Nephron (organoid): Measurements from ENCODE around the gene KIF1A.

Source experiments
- H3K27ac Mint-ChIP-seq, 3 experiments: 2 replicates each; pipeline ENCODE4 v1.8.0; 2020; ENCODE audit warnings: mixed read lengths in 3 of 3, mild to moderate bottlenecking in 2 of 3, moderate library complexity in 1 of 3
- H3K27me3 Mint-ChIP-seq: 2 replicates; pipeline ENCODE4 v1.8.0; 2021; ENCODE audit warnings: low read depth, mild to moderate bottlenecking, moderate library complexity, mixed read lengths
- H3K36me3 Mint-ChIP-seq: 2 replicates; pipeline ENCODE4 v1.8.0; 2020; ENCODE audit warnings: low read depth, mixed read lengths
- H3K4me1 Mint-ChIP-seq: 2 replicates; pipeline ENCODE4 v1.8.0; 2020; ENCODE audit warnings: mixed read lengths
- H3K4me3 Mint-ChIP-seq, 3 experiments: 2 replicates each; pipeline ENCODE4 v1.8.0; 2020; ENCODE audit warnings: mild to moderate bottlenecking in 3 of 3, mixed read lengths in 3 of 3, moderate library complexity in 2 of 3
- H3K9me3 Mint-ChIP-seq: 2 replicates; pipeline ENCODE4 v1.8.0; 2020; ENCODE audit warnings: mixed read lengths
- TF ChIP-seq, protein P1 (sequence below), 3 experiments: fragments of 200-600 bp; sonication (generic); IDR thresholded peaks; one replicate each; pipeline ENCODE4 v1.5.0; 2021; ENCODE audit warnings: antibody characterized with exemption in 3 of 3; ENCODE audit not compliant: unreplicated experiment in 3 of 3

The KIF1A gene

GRCh38 chr2:240777456-240778212, 42.4 kb downstream of the KIF1A start:
- Mint-ChIP-seq H3K4me3 (no peak overlapping the region), H3K9me3 (no peaks in the 10 kb centered on the region), H3K36me3 (no peaks in the 10 kb centered on the region), H3K27ac (no peak overlapping the region), H3K27me3 (no peaks in the 10 kb centered on the region), H3K4me1 (peaks cover 7% of the 10 kb centered on the region)
- TF ChIP-seq, protein P1, sequence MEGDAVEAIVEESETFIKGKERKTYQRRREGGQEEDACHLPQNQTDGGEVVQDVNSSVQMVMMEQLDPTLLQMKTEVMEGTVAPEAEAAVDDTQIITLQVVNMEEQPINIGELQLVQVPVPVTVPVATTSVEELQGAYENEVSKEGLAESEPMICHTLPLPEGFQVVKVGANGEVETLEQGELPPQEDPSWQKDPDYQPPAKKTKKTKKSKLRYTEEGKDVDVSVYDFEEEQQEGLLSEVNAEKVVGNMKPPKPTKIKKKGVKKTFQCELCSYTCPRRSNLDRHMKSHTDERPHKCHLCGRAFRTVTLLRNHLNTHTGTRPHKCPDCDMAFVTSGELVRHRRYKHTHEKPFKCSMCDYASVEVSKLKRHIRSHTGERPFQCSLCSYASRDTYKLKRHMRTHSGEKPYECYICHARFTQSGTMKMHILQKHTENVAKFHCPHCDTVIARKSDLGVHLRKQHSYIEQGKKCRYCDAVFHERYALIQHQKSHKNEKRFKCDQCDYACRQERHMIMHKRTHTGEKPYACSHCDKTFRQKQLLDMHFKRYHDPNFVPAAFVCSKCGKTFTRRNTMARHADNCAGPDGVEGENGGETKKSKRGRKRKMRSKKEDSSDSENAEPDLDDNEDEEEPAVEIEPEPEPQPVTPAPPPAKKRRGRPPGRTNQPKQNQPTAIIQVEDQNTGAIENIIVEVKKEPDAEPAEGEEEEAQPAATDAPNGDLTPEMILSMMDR (IDR thresholded peaks at IDR 0.05; ENCODE audit: unreplicated experiment in 3 of 3), result no peak

DNA sequence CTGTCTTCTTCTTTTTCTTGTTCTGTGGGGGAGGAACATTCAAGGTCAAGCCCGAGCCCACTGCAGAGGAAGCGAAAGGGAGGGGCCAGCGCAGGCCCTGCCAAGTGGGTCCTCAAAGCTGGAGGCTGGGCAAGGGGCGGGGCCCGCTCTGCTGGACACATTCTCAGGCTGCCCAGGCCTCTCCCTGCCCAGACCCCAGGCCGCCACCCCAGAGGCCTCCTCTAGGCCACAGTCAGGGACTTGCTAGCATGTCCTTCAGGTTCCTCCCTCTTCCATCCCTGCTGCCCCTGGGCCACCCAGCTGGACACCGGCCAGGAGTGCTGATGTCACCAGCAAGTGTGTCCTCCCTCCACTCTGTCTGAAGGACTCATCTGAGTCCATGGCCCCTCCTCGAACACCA, 44.1 kb downstream of the KIF1A start:
- no peaks in the 10 kb centered on the region for H3K36me3 Mint-ChIP-seq
- peak overlapping the region; percentile 8 to 68 (median 56) for H3K27ac Mint-ChIP-seq
- H3K27me3 Mint-ChIP-seq, result no peaks in the 10 kb centered on the region
- peaks cover 7% of the 10 kb centered on the region for H3K4me1 Mint-ChIP-seq
- no peaks in the 10 kb centered on the region for H3K9me3 Mint-ChIP-seq
- H3K4me3 Mint-ChIP-seq, result no peak overlapping the region
- TF ChIP-seq, protein P1 (IDR thresholded peaks at IDR 0.05; ENCODE audit: unreplicated experiment in 3 of 3), result no peak

DNA sequence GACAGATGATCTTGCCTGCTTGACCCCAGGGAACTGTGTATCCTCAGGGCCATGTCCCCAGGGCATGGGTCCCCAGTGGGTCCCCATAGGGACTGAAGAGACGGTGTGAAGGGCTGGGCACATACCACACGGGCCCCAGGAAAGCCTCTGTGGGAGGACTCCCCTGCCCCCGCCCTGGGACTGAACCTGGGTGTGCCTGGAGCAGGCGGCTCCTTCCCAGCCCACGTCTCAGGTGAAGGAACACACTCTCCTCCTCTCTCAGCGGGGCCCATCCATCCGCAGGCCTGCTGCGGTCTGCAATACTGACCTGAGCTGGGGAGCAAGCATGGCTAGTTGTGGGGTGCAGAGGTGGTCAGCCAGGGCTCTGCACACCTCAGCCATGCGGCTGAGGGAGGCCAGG, 45.2 kb downstream of the KIF1A start:
- Mint-ChIP-seq H3K4me1 (peaks cover 7% of the 10 kb centered on the region), H3K36me3 (no peaks in the 10 kb centered on the region), H3K4me3 (no peak overlapping the region), H3K9me3 (no peaks in the 10 kb centered on the region), H3K27ac (no peak overlapping the region), H3K27me3 (no peaks in the 10 kb centered on the region)
- TF ChIP-seq, protein P1 (IDR thresholded peaks at IDR 0.05; ENCODE audit: unreplicated experiment in 3 of 3), result no peak

DNA sequence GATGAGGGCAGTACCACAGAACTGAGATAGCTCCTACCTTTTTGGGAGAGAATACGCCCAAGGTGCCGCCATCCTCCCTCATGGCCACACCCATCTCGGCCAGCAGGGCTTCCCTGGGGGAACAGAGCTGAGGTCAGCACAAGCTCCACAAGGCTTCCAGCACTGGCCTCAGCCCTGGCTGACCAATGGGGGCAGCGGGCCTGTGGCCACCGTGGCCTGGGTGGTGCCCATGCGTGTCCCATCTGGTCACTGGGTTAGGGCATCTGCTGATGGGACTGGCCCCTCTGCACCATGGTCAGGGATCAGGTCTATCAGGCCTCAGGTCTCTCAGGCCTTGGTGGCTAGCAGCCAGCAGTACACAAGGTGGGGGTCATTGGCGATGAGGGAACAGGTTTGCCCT, 50.9 kb downstream of the KIF1A start:
- no peak overlapping the region for H3K4me3 Mint-ChIP-seq
- H3K36me3 Mint-ChIP-seq, result no peaks in the 10 kb centered on the region
- H3K9me3 Mint-ChIP-seq, result no peaks in the 10 kb centered on the region
- TF ChIP-seq, protein P1 (IDR thresholded peaks at IDR 0.05; ENCODE audit: unreplicated experiment in 3 of 3), result no peak
- H3K4me1 Mint-ChIP-seq, result no peaks in the 10 kb centered on the region
- no peaks in the 10 kb centered on the region for H3K27me3 Mint-ChIP-seq
- no peak overlapping the region for H3K27ac Mint-ChIP-seq

GRCh38 chr2:240768216-240768615, 51.8 kb downstream of the KIF1A start:
- TF ChIP-seq, protein P1 (IDR thresholded peaks at IDR 0.05; ENCODE audit: unreplicated experiment in 3 of 3), result no peak
- H3K27me3 Mint-ChIP-seq, result no peaks in the 10 kb centered on the region
- H3K27ac Mint-ChIP-seq, result no peak overlapping the region
- no peaks in the 10 kb centered on the region for H3K36me3 Mint-ChIP-seq
- no peaks in the 10 kb centered on the region for H3K9me3 Mint-ChIP-seq
- H3K4me3 Mint-ChIP-seq, result no peak overlapping the region
- no peaks in the 10 kb centered on the region for H3K4me1 Mint-ChIP-seq

GRCh38 chr2:240767341-240767740, 52.7 kb downstream of the KIF1A start:
- Mint-ChIP-seq H3K27me3 (no peaks in the 10 kb centered on the region), H3K36me3 (no peaks in the 10 kb centered on the region), H3K27ac (no peak overlapping the region), H3K4me3 (no peak overlapping the region), H3K9me3 (no peaks in the 10 kb centered on the region), H3K4me1 (no peaks in the 10 kb centered on the region)
- TF ChIP-seq, protein P1 (IDR thresholded peaks at IDR 0.05; ENCODE audit: unreplicated experiment in 3 of 3), result no peak
